GM23248 (cell line): Measurements from ENCODE around the gene COBLL1.

Source experiments
- EZH2 ChIP-seq: fragments of 200-600 bp; sonication (generic); IDR thresholded peaks from 2 replicates; pipeline ENCODE4 v1.6.1; 2018; ENCODE audit warnings: antibody characterized with exemption, mild to moderate bottlenecking; ENCODE audit not compliant: insufficient read depth, poor library complexity, severe bottlenecking
- EZH2phosphoT487 ChIP-seq: fragments of 200-600 bp; sonication (generic); IDR thresholded peaks from 2 replicates; pipeline ENCODE4 v1.6.1; 2018; ENCODE audit warnings: antibody characterized with exemption, moderate library complexity, mild to moderate bottlenecking, low read depth; ENCODE audit not compliant: insufficient read depth

- TF ChIP-seq EZH2 (no peak), EZH2phosphoT487 (no peak)
Observed at GRCh38 chr2:164797627-164798026, 44.0 kb downstream of the COBLL1 start.
